GM18907 (cell line): ENCODE data around the gene DIP2B.

Source experiments
- ATAC-seq: cut with Tn5 transposase; IDR thresholded peaks from one replicate; pipeline ENCODE4 v1.9.1; 2021; ENCODE audit warnings: mild to moderate bottlenecking, moderate library complexity; ENCODE audit not compliant: unreplicated experiment

The DIP2B gene

DNA sequence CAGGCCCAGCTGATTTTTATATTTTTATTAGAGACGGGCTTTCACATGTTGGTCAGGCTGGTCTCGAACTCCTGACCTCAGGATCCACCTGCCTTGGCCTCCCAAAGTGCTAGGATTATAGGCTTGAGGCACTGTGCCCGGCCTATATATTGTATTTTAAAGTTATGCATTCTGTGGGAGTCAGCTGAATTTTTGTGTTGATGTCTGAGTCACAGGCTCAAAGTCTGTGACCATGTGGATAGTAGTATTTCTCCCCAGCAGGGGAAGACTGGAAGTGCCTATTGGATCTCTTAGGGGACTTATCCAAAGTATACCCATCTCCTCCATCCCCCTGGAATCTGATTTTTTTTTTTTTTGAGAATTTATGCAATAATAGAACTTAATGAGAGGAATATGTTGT lies 215.3 kb downstream of the DIP2B start:
- no peak for ATAC-seq

DNA sequence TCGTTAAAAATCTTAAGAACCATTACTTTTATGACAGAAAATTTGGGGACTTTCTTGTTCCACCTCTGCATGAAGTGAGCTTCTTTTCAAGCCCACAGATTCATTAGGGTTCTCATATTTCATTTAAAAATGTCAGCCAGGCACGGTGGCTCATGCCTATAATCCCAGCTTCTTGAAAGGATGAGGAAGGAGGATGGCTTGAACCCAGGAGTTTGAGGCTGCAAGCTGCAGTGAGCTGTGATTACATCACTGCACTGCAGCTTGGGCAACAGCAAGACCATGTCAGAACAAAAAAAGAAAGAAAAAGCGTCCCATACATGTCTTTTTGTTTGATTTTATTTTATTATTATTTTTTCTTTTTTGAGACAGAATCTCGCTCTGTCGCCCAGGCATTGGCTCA lies 215.7 kb downstream of the DIP2B start:
- no peak for ATAC-seq

DNA sequence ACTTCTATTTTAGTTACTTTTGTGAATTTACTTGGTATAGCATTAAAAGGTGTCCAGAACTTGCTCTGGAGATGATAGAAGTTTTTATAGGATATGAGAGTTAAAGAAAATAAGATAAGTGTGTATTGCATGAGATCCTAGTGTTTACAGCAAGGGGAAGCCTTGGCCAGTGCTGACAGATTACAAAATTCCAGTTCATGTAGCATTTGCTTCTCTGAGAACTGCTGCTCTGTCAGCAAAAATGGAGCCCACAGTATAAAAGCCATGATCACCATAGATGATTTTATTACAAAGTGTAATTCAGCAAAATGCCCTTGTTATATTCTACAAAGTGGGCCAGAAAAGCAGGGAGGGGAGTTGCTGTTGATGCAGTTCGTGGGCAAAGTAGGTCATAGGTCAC lies 219.1 kb downstream of the DIP2B start:
- ATAC-seq, result no peak

- ATAC-seq, result no peak
These were observed 220.5 kb downstream of the DIP2B start for GRCh38 chr12:50725011-50725942.

DNA sequence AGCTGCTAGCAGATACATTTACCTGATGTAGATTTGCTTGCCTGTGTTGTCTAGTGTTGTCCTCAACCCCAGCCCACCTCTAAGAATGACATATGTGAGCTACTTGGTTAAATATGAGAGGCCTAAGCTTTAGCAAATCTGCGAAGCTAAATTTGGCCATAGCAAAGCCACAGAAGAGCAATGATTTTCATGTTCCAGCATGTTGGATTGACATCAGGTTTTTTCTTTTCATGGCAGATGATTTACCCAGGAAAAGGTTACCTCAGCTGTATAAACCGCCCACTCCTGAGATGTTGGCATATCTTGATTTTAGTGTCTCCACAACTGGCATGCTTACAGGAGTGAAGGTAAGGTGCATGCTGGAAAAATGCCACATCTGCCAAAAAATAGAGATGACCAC lies 222.7 kb downstream of the DIP2B start:
- no peak for ATAC-seq

DNA sequence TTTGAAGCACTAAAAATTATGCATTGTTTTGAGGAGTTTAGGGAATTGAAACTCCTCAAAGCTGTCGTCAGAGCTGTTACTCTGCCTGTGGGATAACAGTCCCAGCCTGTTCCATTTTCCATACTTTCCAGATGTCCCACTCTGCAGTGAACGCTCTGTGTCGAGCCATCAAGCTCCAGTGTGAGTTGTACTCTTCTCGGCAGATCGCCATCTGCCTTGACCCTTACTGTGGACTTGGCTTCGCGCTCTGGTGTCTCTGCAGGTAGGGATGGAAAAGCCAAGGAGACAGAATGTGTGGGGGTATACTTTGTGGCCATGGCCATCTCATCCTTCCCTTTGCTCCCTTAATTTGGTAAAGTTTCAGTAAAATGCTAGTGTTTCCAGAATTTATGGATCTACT lies 223.6 kb downstream of the DIP2B start:
- no peak for ATAC-seq

DNA sequence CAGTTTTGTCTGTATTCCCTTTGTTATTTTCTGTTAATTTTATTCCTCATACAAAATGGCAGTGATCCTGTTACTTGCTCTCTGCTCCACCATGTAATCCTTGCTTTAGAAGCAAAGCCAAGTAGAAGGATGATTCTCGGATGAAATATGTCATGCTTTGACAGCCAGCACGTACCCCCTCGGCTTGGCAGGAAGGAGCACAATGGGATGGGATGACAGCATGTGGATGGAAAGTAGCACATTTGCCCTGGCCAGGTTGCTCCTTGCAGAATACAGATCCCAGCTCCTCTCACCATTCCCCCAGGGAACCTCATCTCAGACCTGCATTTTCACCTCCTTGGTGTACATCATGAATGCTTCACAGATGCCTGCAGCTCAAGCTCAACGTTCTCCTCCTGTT lies 224.1 kb downstream of the DIP2B start:
- no peak for ATAC-seq

GRCh38 chr12:50732591-50732990 lies 227.8 kb downstream of the DIP2B start:
- ATAC-seq, result no peak

DNA sequence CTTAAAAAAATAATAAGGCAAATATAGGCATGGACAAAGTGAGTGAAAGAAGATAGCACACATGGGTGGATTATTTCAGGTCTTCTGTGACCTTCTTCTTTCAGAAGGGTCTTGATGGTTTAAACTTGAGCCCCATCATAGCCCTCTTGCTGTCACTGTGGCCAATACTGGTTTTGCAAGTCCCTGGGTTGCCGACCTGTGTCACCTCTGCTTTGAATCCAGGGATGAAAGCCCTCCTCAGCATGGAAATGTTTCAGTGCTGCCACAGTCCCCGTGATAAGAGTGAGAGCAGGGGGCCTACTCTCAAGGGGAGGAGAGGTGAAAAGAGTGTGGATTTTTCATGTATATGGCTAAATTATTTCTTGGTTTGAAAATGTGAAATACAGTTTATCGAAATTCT lies 228.9 kb downstream of the DIP2B start:
- ATAC-seq, result no peak

GRCh38 chr12:50734409-50735263 lies 229.9 kb downstream of the DIP2B start:
- ATAC-seq, result no peak

GRCh38 chr12:50739611-50740010 lies 234.8 kb downstream of the DIP2B start:
- ATAC-seq, result no peak

DNA sequence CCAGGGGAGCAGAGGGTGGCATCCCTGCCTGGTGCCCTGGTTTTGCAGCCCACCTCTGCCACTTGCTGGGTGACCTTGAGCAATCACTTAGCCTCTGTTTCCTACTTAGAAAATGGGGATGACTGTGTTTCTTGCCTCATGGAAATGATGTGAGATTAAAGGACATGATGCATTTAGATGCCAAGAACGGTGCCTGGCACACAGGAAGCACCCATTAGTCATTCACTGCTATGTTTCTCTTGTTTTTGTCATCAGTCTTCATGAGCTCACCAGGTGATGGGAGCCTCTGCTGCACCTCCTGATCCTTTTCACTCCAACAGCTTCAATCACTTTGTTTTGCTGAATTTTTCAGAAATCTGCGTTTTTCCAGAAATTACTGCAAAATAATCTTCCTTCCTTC lies 235.5 kb downstream of the DIP2B start:
- no peak for ATAC-seq

- ATAC-seq, result no peak
These were observed 238.0 kb downstream of the DIP2B start for GRCh38 chr12:50742776-50743175.

DNA sequence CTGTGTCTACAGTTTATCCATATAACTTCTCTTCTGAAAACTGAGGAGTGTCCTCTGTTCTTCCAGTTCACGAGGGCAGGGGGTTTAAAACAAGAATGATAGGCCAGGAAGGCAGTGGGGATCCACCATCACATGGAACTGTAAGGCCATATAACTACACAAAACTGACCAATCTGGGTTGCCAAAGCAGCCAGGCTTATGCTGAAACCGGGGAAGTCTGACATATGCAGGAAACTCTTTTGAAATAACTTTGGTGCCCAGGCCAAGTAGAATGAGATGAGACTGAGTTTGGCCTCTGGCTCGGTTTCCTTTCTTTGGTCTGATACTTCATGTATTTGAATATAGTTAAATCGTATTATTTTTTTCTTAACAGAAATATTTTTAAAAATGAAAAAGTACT lies 241.1 kb downstream of the DIP2B start:
- no peak for ATAC-seq

- no peak for ATAC-seq
These were observed 241.6 kb downstream of the DIP2B start for GRCh38 chr12:50746431-50746830.

GRCh38 chr12:50747817-50748216 lies 243.0 kb downstream of the DIP2B start:
- no peak for ATAC-seq

DNA sequence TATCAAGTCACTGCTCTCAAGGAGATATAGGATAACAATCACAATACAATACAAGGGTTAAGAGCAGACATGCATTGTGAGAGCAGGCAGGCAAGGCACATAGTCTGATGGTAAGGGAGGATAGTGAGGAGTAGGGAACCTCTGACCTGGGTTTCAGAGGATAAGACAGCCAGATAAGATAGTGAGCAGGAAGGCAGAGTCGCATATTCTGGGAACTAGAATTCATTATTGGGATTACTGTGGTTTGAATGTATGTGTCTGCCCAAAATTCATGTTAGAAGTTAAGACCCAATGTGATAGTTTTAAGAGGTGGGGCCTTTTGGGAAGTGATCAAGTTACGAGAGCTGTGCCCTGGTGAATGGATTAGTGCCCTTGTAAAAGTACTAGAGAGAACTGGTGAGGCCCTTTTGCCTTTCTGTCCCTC lies 244.7 kb downstream of the DIP2B start:
- ATAC-seq, result no peak

DNA sequence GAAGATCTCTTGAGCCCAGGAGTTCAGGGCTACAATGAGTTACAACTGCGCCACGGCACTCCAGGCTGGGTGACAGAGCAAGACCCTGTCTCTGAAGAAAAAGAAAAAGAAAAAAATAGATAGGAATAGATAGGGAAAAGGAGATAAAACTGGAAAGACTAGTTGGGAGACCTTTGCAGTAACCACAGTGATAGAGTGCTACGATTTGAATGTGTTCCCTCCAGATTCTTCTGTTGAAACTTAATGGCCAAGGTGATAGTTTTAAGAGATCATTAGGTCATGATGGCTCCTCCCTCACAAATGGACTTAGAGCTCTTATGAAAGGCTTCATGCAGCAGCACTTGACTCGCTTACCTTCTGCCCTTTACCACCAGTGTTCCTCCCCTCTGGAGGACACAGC lies 245.6 kb downstream of the DIP2B start:
- ATAC-seq, result no peak

DNA sequence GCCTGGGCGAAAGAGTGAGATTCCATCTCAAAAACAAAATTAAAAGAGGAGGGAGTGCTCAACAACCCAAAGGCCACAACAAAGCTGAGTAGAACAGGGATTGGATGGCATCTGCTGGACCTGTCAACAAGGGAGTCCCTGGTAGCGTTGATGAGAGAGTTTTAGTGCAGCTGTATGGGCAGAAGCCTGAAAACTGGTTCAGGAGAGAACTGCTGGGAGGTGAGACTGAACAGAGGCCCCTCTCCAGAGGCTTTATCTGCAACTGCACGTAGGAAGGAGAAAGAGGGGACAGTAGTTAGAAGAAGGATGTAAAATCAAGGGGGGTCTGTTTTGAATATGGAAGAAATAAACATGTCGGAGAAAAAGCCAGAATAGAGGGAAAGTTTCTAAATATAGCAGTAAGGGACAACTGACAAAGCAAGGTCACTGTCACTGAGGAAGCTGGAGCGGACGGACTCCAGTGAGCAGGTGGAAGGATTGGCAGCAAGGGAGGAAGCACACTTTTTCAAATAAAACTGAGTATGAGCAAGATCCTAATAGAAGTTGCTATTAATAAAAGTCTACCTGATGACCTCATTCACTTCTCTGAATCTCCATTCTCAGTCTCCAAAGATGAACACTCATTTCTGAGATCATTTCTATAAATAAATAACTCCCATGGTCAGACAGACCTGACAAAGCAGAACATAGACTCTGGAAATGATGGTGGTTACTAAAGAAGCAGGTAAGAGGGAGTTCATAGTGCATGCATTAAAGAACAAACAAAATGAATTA lies 247.3 kb downstream of the DIP2B start:
- no peak for ATAC-seq

GRCh38 chr12:50753232-50753769 lies 248.5 kb downstream of the DIP2B start:
- ATAC-seq, result no peak
